ENCODE results near the gene CLDND1.

CLDND1 gene

DNA sequence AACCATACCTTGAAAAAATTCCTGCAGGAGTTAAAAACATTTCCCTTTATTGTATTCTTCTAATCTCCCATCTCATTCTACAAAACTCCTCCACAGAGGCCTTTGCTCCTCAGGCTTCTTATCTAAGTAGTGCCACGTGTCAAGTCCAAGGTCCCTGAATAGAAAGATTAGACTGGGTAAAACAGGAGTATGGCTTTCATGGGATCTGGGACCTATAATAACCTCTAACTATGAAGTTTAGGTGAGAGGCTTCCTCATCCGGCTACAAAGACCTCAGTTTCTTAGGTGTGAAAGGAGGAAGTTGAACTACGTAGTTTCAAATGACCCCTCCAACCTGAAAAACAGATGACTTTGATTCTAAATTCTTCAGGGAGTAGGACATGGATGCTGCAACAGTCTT, 29.1 kb upstream of the CLDND1 start:
- DNase-seq = no peak

DNA sequence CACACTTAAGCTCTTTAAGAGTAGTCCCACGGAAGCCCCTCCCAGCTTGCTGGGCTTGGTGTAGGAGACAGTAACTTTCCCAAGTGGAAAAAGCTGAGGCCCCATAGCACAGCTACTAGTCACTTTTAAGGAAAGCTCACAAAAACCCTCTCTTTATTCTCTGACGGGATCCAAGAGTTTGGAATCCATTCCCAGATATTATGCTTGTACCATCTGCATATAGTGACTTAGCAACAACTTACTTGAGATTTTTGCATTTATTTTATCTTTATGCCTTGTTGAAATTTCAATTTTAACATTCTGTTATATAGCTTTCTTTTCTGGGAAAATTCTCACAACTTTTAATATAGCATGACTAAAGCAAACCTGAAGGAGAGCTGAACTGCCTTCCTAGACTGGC, 28.5 kb upstream of the CLDND1 start:
- no peak for DNase-seq

DNA sequence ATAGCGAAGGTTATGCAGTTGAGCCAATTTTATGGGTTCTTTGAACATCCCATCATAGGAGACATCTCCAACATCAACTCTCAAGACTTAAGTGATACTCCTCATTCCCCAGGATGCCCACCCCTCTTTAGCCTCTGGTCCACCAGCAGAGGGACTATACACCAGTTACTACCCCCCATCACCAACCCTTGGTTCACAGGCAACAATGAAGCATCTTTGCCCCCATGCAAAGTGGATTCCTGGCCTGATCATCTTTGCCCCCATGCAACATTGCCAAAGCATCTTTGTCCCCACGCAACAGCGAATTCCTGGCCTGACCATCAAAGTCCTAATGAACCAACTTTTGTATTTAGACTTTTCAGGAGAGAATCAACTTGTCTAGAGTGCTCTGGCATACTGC, 28.1 kb upstream of the CLDND1 start:
- DNase-seq = no peak

DNA sequence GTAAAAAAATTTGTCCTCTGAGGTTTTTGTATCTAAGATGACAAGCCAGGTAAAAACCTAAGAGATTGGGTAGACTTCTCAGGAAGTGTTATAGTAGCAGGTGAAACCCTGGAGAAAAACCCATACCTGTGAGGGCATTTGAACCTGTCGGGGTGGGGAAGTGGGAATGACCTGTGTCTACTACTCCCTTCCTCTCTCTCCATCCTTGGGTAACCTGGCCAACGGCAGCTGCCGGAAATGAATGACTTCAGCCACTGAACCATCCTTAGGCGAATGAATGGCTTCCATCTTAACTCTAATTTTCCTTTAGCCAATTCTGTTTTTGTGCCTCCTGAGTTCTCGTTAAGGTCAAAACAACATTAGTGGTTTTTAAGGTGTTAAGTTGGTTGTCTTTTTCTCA, 25.8 kb upstream of the CLDND1 start:
- no peak for DNase-seq

DNA sequence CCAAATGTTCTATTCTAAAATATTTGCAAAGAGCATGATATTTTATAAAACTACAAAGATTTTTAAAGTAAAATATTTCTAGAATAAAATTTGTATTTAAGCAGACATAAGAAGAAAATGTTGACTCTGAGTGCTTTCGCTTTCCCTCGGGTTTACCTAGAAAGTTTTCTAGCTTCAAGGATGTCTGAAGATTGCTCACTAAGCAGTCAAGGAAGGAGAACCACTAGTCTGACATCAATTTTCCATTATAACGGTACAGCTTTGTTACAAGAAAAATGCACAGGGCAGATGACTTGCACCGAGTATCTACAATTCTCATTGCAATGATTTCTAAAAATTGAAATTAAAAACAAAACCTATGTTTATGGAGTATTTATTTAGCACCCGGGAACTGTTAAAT, 23.2 kb upstream of the CLDND1 start:
- no peak for DNase-seq

DNA sequence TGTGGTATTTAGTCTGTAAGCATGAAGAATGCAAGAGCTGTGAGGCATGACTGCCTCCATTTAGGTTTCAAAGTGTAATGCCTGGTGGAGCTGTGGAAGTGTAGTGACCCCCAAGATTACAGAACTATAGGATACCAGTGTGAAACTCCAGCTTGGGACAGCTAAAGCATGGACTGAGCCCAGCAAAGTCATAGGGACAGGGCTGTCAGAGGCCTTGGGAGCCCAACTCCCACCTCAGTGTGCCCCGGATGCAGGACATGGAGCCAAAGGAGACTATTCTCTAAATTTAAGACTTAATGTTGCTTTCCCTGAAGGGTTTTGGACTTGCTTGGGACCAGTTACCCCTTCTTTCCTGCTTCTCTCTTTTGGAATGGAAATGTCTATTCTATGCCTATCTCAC, 19.9 kb upstream of the CLDND1 start:
- DNase-seq = no peak

DNA sequence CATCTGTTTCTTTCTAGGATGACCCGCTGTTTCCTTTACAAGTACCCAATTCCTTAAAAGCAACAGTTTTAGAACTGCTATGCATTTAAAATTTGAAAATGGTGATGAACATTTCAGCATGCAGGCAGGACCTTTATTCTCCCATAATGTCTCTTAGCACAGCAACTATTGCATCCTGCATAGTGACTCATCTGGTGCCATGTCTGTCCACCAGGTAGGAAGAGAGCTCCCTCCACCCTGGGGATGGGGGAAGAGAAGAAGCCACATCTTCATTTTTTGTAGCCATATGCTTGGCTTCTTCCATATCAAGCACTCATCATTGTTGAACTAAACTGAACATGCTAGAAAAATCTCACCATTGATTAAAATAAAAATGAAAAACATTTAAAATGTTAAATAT, 19.0 kb upstream of the CLDND1 start:
- no peak for DNase-seq

DNA sequence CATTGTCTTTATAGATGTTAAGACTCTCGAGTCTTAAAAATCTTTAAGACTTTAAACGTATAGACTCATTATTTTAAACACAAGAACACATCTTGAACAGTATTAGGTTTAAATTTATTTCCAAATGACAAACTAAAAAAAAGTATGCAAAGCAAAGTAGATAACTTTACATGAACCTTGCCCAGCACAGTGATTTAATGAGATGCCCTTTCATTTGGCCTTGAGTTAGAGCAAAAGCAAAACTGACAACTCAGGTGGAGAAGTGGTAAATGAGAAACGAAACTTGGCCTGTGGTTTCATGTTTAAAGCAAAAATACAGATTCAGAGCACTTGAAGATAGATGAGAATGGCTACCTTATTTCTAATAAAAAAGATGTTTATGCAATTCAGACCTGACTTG, 17.6 kb upstream of the CLDND1 start:
- DNase-seq = no peak

DNA sequence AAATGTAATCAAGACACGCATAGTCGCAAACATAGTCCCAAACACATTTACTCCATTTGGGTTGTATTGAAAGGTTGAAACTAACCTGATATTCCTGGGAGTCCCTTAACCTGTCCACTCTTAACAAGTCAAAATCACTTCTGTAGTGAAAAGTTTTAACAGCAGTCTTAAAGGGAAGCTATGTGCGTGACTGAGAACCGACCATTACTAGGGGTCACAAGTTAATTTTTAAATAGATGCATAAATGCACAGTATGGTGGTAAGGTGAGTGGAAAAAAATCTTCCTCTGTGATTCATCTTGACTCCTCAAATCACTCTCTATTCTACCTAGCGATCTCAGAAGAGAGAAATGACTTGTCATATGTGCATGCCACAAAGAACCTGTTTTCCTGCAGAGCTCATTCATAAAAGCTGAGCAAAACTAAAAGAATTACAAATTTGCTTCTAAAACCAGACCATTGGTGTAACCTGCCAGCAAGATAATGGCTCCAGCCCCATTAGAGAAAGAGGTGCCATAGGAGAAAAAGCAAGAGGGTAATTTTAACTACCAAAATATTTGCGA, 13.8 kb upstream of the CLDND1 start:
- no peak for DNase-seq

DNA sequence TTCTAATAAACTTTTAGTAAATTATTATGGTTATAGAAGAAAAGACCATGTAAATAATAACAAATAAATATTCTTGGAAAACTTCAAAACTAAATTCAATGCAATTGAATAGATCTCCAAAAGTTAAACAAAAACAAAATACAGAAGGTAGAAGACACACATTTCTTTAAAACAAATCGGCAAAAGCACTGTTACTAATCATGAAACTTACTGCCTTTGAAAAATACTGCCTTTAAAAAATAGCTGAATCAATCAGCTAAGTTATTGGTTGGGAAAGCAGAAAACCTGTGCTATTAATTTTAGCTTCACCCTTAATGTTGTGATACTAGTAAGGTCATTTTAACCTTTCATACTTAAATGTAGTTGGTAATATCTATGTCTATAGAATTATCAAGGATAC, 12.0 kb upstream of the CLDND1 start:
- DNase-seq = no peak

DNA sequence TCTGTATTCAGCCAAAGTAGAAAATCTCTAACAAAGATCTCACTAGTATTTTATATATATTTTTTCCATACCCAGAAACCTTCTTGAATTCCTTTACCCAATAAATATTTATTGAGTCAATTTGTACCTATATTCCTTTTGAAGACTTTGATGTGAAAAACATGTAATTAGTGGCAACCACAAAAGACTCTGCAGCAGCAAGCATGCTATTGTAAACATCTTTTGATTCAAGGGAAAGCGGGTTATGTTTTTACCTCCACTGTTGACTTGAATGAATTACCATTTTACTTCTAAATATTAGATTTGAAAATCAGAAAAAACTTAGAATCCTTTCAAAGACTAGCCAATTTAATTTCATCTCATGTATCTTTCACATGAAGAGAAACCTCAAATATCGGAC, 11.5 kb upstream of the CLDND1 start:
- DNase-seq = no peak

DNA sequence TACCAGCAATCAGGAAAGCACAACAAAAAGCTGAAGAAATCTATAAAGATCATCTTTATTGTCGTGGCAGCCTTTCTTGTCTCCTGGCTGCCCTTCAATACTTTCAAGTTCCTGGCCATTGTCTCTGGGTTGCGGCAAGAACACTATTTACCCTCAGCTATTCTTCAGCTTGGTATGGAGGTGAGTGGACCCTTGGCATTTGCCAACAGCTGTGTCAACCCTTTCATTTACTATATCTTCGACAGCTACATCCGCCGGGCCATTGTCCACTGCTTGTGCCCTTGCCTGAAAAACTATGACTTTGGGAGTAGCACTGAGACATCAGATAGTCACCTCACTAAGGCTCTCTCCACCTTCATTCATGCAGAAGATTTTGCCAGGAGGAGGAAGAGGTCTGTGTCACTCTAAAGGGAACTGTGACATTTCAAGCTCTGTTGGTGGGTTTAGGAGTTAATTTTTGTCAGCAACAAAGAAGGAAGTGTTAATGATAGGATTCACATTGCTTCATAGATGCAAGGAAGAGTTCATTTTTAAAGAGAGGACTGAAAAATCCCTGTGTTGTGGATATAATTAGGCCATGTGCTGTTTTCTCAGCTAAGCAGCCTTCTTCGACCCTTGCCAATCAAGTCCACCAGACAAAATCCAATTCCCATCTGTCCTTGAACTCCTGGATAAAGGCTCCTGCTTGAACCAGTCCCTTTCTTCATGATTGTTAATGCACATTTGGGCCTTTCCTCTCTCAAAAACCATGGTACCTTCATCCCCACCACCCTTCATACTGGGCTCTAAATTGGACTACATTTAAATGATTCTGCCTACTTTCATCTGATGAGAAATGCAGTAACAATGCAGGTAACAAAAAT, 10.2 kb upstream of the CLDND1 start:
- no peak for DNase-seq

DNA sequence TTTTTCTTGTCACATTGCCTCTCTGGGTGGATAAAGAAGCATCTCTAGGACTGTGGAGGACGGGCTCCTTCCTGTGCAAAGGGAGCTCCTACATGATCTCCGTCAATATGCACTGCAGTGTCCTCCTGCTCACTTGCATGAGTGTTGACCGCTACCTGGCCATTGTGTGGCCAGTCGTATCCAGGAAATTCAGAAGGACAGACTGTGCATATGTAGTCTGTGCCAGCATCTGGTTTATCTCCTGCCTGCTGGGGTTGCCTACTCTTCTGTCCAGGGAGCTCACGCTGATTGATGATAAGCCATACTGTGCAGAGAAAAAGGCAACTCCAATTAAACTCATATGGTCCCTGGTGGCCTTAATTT, 9.6 kb upstream of the CLDND1 start:
- DNase-seq = no peak

DNA sequence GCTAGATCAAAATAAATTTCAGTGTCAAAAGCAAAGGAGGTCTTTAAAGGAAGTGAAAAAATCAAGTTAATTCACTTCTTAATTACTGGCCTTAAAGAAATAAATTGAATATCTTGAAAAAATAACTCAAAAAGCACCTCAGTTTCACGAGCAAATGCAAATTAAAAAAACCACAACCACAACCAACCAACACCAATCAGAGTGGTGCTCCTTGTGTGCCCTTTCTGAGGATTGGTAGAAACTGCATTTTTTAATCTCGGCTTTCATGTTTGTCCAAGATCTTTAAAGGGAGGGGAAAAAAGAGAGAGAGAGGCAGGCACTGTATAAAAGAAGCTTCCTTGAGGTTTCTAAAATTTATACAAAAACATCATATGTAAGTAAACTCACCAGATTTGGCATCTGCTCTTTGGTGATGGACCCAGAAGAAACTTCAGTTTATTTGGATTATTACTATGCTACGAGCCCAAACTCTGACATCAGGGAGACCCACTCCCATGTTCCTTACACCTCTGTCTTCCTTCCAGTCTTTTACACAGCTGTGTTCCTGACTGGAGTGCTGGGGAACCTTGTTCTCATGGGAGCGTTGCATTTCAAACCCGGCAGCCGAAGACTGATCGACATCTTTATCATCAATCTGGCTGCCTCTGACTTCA, 9.0 kb upstream of the CLDND1 start, which contains the start of gene GPR15:
Gene GPR15, plus strand, starts transcription at position 357 of the 653 bp plus-strand sequence. Its CDS starts 56 bp downstream, at position 413.
- DNase-seq = no peak

DNA sequence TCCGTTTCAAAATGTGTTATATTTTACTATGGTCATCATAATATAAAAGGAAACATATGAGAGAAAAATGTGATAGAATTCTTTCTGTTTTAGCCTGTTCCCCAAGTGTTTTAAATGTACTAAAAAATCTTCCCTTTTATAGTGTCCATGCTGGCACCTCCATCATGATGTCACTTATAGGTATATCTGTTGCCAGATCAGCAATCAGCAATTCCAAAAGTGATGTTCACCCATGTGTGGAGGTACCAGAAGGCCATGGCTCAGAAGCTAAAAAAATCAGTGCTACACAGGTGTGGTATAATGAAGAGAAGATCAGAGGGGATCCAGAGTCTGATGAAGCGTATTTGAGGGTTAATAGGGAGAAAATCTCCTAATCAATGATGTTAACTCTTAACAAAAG, 8.0 kb upstream of the CLDND1 start:
- DNase-seq = no peak

DNA sequence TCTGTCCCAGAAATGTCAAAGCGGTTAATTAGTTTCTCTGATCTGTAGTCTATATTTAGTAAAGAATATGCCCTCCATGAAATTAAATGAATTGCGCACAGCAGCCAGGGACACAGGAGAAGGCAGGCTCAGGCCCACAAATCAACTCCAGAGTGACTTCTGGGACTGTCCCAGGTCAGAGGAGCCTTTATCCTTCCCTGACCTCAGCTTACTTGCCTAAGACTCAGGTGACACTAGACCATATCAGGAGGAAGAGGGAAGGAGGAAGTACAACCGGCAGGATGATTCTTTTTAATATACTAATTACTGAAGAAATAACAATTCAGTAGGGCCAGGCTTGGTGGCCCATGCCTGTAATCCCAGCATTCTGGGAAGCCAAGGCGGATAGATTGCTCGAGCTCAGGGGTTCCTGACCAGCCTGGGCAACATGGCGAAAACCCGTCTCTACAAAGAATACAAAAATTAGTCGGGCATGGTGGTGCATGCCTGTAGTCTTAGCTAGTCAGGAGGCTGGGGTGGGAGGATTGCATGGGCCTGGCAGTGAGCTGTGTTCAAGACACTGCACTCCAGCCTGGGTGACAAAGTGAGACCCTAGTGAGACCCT, 7.3 kb upstream of the CLDND1 start:
- no peak for DNase-seq

DNA sequence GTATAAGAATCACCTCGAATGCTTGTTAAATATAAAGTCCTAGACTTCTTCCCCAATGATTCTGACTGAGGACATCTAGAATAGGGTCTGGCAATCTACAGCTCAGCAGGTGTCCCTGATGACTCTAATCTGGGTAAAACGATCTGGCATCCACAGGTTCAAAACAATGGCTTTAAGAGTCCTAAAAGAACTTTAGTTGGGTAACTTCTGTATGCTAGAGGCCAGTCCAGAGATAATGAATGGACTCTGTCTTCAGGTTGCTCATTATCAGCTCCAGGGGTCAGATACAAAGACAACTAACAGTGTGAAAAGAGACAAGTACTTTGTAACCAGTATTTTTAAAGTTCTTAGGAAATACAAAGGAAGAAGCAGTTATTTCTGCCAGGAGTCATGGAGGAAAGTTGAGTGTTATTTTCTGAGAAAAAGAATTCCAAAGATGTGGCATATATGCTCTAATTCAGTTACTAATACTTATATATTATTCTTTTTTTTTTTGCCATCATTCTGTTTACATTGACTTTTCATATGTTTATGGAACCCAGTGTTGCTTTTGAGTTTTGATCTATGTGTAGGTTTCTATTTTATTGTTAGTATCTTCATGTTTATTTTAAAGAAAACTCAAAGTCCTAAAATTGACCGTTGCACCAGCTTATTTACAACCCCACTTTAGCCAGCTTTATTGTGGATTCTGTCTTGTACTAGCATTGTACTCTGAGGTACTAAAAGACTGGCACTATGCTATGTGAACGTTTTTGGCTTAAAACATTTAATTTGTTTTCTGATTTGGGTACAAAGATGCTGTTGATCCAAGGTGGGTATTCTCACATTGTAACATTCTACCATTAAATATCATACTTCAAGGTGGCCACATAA, 6.0 kb upstream of the CLDND1 start:
- DNase-seq = no peak

DNA sequence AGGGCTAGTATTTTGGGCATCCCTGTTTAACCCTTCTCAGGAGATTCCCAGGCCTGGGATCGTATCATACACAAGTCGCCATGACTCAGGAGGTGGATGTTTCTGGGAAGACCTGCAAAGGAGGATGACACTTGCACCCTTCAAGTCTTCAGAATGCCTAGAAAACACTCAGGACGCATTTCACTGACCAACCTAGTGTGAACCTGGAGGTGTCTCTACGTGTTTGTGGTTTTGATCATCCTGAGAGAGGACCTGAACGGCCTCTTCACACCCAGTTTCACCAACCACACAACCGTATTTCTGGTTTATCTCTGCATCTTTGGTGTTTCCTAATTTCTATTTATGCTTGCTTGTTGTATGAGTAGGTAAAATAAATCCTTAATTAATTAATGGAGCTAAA, 2.8 kb upstream of the CLDND1 start:
- no peak for DNase-seq

DNA sequence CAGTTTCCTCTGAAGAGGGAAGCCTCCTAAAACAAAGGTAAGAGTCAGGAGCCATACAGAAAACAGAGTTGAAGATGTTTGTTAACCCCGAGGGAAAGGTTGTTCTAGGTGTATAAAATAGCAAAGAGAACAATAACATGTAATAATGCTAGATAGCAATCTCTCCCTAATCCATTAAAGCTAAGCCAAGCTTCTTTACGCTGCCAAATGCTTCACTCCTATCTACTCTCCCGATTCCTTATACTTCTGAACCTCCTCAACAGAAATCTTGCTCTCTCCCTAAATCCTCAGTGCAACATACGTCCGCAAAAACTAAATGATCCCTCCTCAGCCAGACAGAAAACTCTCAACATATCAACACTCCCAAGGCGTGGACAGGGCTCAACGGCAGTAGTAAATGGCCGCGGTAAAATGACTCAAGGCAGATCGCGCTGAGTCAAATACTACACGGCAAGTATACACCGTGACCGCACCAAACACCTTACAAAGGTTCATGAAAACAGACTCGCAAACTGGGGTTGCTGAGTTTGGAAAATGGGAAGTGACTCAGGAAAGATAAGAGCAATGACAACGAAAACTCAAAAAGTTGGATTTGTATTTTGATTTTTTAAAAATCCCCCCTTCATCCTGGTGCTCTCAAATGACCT, 682 bp downstream of the CLDND1 start:
- DNase-seq = peak in 25 of 58 donors; percentile 6 to 62 (median 35)

DNA sequence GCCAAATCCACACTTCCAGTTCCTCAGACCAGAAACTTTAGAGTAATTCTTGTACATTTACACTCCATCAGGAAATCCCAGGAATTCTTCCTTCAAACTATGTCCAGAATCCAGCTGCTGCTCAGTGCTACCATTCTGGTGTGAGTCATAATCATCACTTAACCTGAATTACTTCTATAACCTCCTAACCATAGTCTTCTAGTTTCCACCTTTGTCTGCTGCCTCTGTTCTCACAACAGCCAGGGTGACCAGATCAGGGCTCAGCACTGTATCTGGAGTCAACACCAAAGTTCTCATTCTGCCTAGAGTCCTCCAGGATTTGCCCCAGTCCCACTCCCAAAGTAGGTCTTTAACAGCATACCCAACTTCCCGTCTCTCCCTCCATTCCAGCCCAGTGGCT, 3.4 kb downstream of the CLDND1 start:
- DNase-seq = peak in 2 of 58 donors; percentile 31 to 44

DNA sequence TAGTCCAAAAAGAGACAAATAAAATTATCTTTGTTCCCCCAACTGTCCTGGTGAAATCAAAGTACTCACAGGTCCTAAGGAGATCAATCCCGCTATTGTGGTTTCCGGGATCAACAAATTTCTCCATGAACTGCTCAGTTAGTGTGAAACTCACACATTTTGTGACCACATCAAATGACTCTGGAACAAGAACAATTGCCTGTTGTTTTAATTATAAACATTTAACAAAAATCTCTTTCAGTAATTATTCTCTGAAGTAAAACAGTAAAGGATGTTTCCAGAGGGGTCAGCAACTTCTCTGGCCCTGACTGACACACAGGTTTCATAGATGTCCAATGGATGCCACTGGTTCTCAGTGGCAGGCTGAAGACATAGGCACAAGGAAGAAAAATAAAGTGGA, 3.9 kb downstream of the CLDND1 start:
- DNase-seq = peak in 18 of 58 donors; percentile 2 to 77 (median 32)
